K562 treated with DMSO at 1 percent for 24 hours (cell line): ENCODE data around the gene SDHAF4. TPM values are rescaled to one million over a fixed set of nuclear protein-coding genes. Genes with fewer than 3 reads are reported as not detected.

Experiments used
- total RNA-seq: library from RNA; unstranded; fragments of 300-600 nt; gene quantifications from 2 replicates; pipeline ENCODE4 v1.2.3, GENCODE V29; 2022; ENCODE audit warnings: low read depth; ENCODE audit not compliant: insufficient read depth

SDHAF4 gene
- 2.8 TPM in 2 replicates for total RNA-seq

DNA sequence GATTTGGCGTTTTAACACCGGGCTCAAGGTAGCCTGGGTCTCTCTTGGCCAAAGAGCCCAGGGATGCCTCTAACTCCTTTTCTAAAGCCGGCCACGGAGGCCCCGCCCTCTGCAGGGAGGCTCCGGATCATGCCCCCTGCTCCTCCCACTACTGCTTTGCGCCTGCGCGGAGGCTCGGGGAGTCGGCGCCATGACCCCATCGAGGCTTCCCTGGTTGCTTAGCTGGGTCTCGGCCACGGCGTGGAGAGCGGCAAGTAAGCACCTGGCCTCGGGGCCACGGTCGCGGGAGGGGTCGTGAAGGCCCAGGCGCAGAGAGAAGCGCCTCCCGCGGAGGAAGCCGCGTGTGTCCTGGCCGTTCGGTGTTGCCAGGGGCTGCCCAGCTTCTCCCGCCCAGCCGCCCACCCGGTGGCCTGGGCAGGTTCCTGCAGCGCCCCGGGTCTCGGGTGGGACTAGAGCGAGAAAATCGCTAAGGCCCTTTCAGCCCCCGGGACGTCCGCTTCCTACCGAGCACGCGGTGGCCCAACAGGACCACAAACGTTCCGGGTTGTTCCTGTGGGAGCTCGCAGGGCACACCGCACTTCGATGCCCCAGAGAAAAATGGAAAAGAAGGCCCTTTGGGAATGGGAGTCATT, at the start of gene SDHAF4:
Gene SDHAF4 (plus strand): TSS at position 180 of the 632 bp plus-strand sequence. CDS start 11 bp downstream, at position 191.

Other genes with a start within 250 kb of the SDHAF4 start
- 7.0 and 14.4 TPM in 2 replicates for gene FAM135A, start 153.4 kb upstream of the SDHAF4 start, total RNA-seq
- gene SMAP1, start 101.0 kb downstream of the SDHAF4 start, total RNA-seq: 20.6 and 22.3 TPM in 2 replicates